Parathyroid adenoma (tissue), 2 donors: ENCODE measurements around the gene B4GALNT4.
A peak's percentile ranks its signal among the peaks of the same experiment; 100 is the strongest.
"Not testable (repeated sequence)": the region's sequence is repeated elsewhere in the genome, so short reads cannot be mapped to it uniquely, and the experiment has no call there.

Experiments
- H2AFZ ChIP-seq: fragments of 300-600 bp; sonication (generic); one replicate; pipeline ENCODE4 v1.7.0; 2017; ENCODE audit warnings: antibody characterized with exemption, mild to moderate bottlenecking
- H3K27ac ChIP-seq: fragments of 300-600 bp; sonication (generic); one replicate; pipeline ENCODE4 v1.7.0; 2017
- H3K27me3 ChIP-seq: fragments of 300-600 bp; sonication (generic); one replicate; pipeline ENCODE4 v1.7.0; 2017; ENCODE audit warnings: low read length; ENCODE audit not compliant: control insufficient read depth, insufficient read depth
- H3K36me3 ChIP-seq: fragments of 300-600 bp; sonication (generic); one replicate; pipeline ENCODE4 v1.7.0; 2017; ENCODE audit warnings: low read length; ENCODE audit not compliant: control insufficient read depth, insufficient read depth
- H3K4me1 ChIP-seq: fragments of 300-600 bp; sonication (generic); one replicate; pipeline ENCODE4 v1.7.0; 2017; ENCODE audit warnings: control low read depth
- H3K4me2 ChIP-seq: fragments of 300-600 bp; sonication (generic); one replicate; pipeline ENCODE4 v1.7.0; 2017; ENCODE audit warnings: low read length
- H3K4me3 ChIP-seq: fragments of 300-600 bp; sonication (generic); one replicate; pipeline ENCODE4 v1.7.0; 2017; ENCODE audit warnings: low read depth, low read length
- H3K79me2 ChIP-seq: fragments of 300-600 bp; sonication (generic); one replicate; pipeline ENCODE4 v1.7.0; 2017; ENCODE audit warnings: control low read depth
- H3K9ac ChIP-seq: fragments of 300-600 bp; sonication (generic); one replicate; pipeline ENCODE4 v1.7.0; 2017; ENCODE audit warnings: mild to moderate bottlenecking
- H3K9me3 ChIP-seq: fragments of 300-600 bp; sonication (generic); one replicate; pipeline ENCODE4 v1.7.0; 2017; ENCODE audit warnings: low read length; ENCODE audit not compliant: control insufficient read depth
- TF ChIP-seq, protein P1 (sequence below): fragments of 300-600 bp; sonication (generic); IDR thresholded peaks from one replicate; pipeline ENCODE4 v1.7.0; 2017; ENCODE audit warnings: antibody characterized with exemption, mild to moderate bottlenecking
- donor health status: primary hyperparathyroidism.

The B4GALNT4 gene

DNA sequence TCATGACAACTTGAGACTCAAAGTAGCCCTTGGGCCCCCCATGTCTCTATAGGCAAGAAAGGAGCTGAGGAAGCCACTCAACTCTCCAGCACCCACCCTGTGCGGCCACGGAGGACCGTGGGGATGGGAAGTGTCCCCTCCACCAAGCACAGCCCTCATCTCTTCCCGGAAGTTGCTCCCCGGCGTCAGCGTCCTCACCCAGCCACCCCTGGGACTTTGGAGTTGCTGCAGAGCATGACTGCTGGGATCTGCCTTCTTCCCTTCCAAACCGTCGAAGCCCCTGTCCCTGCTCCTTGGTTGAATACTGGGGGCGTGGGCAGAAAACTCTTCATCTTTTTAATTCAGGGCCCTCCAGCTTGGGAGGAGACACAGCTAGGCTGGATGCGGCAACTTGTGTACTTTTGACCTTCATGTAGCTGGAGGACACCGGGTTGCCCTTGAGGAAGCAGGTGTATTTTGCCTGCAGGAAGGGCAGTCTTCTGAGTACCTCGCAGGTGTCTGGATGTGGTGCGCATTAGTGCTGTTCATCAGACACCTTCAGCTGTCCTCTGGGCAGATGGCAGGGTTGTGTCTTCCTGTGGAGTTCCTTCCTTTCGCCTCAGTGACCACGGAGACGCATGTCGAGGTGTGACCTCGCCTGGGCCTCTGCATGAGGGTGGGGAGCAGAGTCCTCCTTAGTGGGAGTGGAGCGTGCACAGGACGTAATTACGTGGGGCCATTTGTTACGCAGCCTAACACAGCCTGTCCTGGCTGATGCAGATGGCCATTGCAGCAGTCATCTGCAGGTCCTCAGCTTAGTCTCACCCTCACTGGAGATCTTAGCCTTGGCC, 36.4 kb upstream of the B4GALNT4 start:
- Histone ChIP-seq H2AFZ (no peak overlapping the region), H3K79me2 (no peaks in the 10 kb centered on the region), H3K4me2 (no peak overlapping the region), H3K4me3 (no peak overlapping the region), H3K4me1 (no peaks in the 10 kb centered on the region), H3K27ac (no peak overlapping the region), H3K9me3 (no peaks in the 10 kb centered on the region), H3K9ac (no peak overlapping the region), H3K36me3 (no peaks in the 10 kb centered on the region), H3K27me3 (no peaks in the 10 kb centered on the region)
- TF ChIP-seq, protein P1, sequence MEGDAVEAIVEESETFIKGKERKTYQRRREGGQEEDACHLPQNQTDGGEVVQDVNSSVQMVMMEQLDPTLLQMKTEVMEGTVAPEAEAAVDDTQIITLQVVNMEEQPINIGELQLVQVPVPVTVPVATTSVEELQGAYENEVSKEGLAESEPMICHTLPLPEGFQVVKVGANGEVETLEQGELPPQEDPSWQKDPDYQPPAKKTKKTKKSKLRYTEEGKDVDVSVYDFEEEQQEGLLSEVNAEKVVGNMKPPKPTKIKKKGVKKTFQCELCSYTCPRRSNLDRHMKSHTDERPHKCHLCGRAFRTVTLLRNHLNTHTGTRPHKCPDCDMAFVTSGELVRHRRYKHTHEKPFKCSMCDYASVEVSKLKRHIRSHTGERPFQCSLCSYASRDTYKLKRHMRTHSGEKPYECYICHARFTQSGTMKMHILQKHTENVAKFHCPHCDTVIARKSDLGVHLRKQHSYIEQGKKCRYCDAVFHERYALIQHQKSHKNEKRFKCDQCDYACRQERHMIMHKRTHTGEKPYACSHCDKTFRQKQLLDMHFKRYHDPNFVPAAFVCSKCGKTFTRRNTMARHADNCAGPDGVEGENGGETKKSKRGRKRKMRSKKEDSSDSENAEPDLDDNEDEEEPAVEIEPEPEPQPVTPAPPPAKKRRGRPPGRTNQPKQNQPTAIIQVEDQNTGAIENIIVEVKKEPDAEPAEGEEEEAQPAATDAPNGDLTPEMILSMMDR: no peak

GRCh38 chr11:333616-334263, 35.6 kb upstream of the B4GALNT4 start:
- not testable (repeated sequence) for H2AFZ ChIP-seq, H3K9ac ChIP-seq, H3K4me1 ChIP-seq, H3K9me3 ChIP-seq, H3K36me3 ChIP-seq, H3K27me3 ChIP-seq, H3K79me2 ChIP-seq, H3K4me3 ChIP-seq, H3K4me2 ChIP-seq
- H3K27ac ChIP-seq: peak overlapping the region; percentile 15

DNA sequence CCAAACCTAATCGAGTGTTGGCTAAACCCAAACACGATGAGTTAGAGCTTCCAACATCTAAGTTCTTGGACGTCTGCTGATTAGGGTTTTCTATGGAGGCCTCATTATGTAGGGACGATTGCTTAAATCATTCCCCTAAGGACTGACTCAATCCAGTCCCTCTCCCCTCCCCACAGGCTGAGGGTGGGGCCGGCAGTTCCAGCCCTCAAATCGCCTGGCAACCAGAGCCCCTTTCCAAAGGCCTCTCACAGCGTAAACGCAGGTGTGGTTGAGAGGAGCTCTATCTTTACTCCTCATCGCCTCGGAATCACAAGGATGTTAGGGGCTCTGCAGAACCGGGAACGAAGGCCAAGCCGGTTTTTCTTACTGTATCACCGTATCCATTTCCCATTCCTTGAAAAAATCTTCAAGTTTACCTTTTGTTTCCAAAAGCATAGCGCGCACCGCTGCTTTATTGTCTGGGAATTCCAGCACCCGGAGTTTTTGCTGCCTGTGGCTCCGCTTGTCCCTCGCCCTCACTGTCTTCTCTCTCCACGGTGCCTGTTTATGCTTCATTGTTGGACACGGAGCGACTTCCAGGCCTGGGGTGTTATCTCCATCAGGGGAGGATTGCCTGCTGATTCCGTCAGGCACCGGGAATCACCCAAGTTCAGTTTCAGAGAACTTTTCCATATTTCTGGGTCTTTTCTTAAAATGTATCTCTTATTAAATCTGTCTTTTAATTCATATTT, 34.9 kb upstream of the B4GALNT4 start:
- no peak overlapping the region for H2AFZ ChIP-seq
- peak overlapping the region; percentile 15 for H3K27ac ChIP-seq
- H3K36me3 ChIP-seq: no peaks in the 10 kb centered on the region
- H3K4me3 ChIP-seq: no peak overlapping the region
- no peaks in the 10 kb centered on the region for H3K27me3 ChIP-seq
- no peaks in the 10 kb centered on the region for H3K79me2 ChIP-seq
- no peaks in the 10 kb centered on the region for H3K9me3 ChIP-seq
- H3K4me1 ChIP-seq: no peaks in the 10 kb centered on the region
- no peak overlapping the region for H3K4me2 ChIP-seq
- H3K9ac ChIP-seq: no peak overlapping the region
- TF ChIP-seq, protein P1: no peak

GRCh38 chr11:335779-336658, 33.3 kb upstream of the B4GALNT4 start:
- no peaks in the 10 kb centered on the region for H3K79me2 ChIP-seq
- H3K27ac ChIP-seq: peak overlapping the region; percentile 55
- H3K4me2 ChIP-seq: no peak overlapping the region
- H3K9ac ChIP-seq: no peak overlapping the region
- H3K36me3 ChIP-seq: no peaks in the 10 kb centered on the region
- H3K27me3 ChIP-seq: no peaks in the 10 kb centered on the region
- H3K4me1 ChIP-seq: no peaks in the 10 kb centered on the region
- peak overlapping the region; percentile 28 for H2AFZ ChIP-seq
- TF ChIP-seq, protein P1: no peak
- no peak overlapping the region for H3K4me3 ChIP-seq
- no peaks in the 10 kb centered on the region for H3K9me3 ChIP-seq
